Measurements from ENCODE around the gene ABHD16A. TPM values are rescaled to one million over a fixed set of nuclear protein-coding genes. Genes with fewer than 3 reads are reported as not detected.

The ABHD16A gene
- total and polyA plus RNA-seq, 10 of the 15 experiments (the other 5 are each of a cell fraction or from before 2014, with no cell fraction given) = 7.5 to 43.0 (median 32.9) TPM

DNA sequence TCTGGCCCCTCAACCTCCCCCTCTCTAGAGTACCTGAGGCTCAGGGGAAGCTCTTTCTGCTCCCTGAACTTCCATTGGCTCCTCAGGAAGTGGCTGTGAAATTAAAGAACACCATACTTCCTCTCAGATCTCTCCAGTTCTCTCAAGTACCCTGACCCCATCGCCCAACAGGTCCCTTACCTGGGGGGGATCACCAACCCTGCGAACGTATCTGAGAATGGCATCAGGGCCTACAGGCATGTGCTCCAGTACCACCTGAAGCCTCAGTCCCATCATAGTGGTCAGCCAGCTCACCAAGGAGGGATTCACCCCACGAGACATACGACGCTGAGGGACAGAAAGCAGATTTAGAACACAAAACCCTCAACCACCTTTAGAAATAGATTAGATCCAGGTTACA lies 62.5 kb downstream of the ABHD16A start:
- TF ChIP-seq, protein P1, sequence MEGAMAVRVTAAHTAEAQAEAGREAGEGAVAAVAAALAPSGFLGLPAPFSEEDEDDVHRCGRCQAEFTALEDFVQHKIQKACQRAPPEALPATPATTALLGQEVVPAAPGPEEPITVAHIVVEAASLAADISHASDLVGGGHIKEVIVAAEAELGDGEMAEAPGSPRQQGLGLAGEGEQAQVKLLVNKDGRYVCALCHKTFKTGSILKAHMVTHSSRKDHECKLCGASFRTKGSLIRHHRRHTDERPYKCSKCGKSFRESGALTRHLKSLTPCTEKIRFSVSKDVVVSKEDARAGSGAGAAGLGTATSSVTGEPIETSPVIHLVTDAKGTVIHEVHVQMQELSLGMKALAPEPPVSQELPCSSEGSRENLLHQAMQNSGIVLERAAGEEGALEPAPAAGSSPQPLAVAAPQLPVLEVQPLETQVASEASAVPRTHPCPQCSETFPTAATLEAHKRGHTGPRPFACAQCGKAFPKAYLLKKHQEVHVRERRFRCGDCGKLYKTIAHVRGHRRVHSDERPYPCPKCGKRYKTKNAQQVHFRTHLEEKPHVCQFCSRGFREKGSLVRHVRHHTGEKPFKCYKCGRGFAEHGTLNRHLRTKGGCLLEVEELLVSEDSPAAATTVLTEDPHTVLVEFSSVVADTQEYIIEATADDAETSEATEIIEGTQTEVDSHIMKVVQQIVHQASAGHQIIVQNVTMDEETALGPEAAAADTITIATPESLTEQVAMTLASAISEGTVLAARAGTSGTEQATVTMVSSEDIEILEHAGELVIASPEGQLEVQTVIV (IDR thresholded peaks at IDR 0.05; ENCODE audit: borderline replicate concordance, partially characterized antibody) = no peak
- TF ChIP-seq TCF12 (IDR thresholded peaks at IDR 0.05; ENCODE audit: low read depth, low read length) (no peak), MXI1 (IDR thresholded peaks at IDR 0.05; ENCODE audit: low read depth, low read length) (no peak), ZSCAN29 (IDR thresholded peaks at IDR 0.05) (no peak), TBL1XR1 (IDR thresholded peaks at IDR 0.05; ENCODE audit: low read depth, low read length) (no peak), ASH2L (IDR thresholded peaks at IDR 0.05; ENCODE audit: borderline replicate concordance, low read depth) (no peak), ESRRA (IDR thresholded peaks at IDR 0.05; ENCODE audit: low read length) (no peak), RCOR1 (conservative IDR thresholded peaks at IDR 0.05; ENCODE audit: low read depth, low read length) (no peak), HCFC1 (IDR thresholded peaks at IDR 0.05; ENCODE audit: low read length) (no peak), NFYB (IDR thresholded peaks at IDR 0.05; ENCODE audit: insufficient read depth, low read depth, low read length) (no peak), MTA2 (IDR thresholded peaks at IDR 0.05; ENCODE audit: low read depth) (no peak)
- TF ChIP-seq, protein P2, sequence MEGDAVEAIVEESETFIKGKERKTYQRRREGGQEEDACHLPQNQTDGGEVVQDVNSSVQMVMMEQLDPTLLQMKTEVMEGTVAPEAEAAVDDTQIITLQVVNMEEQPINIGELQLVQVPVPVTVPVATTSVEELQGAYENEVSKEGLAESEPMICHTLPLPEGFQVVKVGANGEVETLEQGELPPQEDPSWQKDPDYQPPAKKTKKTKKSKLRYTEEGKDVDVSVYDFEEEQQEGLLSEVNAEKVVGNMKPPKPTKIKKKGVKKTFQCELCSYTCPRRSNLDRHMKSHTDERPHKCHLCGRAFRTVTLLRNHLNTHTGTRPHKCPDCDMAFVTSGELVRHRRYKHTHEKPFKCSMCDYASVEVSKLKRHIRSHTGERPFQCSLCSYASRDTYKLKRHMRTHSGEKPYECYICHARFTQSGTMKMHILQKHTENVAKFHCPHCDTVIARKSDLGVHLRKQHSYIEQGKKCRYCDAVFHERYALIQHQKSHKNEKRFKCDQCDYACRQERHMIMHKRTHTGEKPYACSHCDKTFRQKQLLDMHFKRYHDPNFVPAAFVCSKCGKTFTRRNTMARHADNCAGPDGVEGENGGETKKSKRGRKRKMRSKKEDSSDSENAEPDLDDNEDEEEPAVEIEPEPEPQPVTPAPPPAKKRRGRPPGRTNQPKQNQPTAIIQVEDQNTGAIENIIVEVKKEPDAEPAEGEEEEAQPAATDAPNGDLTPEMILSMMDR (IDR thresholded peaks at IDR 0.05 in 2 of 3, conservative IDR thresholded peaks at IDR 0.05 in 1 of 3; ENCODE audit: control insufficient read depth in 2 of 3, extremely low read depth in 1 of 3, insufficient read depth in 1 of 3, low read depth in 3 of 3, low read length in 3 of 3) = no peak
- TF ChIP-seq, protein P3, sequence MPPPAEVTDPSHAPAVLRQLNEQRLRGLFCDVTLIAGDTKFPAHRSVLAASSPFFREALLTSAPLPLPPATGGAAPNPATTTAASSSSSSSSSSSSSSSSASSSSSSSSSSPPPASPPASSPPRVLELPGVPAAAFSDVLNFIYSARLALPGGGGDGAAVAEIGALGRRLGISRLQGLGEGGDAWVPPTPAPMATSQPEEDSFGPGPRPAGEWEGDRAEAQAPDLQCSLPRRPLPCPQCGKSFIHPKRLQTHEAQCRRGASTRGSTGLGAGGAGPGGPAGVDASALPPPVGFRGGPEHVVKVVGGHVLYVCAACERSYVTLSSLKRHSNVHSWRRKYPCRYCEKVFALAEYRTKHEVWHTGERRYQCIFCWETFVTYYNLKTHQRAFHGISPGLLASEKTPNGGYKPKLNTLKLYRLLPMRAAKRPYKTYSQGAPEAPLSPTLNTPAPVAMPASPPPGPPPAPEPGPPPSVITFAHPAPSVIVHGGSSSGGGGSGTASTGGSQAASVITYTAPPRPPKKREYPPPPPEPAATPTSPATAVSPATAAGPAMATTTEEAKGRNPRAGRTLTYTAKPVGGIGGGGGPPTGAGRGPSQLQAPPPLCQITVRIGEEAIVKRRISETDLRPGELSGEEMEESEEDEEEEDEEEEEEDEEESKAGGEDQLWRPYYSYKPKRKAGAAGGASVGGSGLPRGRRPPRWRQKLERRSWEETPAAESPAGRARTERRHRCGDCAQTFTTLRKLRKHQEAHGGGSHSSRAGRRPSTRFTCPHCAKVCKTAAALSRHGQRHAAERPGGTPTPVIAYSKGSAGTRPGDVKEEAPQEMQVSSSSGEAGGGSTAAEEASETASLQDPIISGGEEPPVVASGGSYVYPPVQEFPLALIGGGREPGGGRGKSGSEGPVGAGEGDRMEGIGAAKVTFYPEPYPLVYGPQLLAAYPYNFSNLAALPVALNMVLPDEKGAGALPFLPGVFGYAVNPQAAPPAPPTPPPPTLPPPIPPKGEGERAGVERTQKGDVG (CRISPR knock-in tag; IDR thresholded peaks at IDR 0.05) = no peak
- TF ChIP-seq, protein P4, sequence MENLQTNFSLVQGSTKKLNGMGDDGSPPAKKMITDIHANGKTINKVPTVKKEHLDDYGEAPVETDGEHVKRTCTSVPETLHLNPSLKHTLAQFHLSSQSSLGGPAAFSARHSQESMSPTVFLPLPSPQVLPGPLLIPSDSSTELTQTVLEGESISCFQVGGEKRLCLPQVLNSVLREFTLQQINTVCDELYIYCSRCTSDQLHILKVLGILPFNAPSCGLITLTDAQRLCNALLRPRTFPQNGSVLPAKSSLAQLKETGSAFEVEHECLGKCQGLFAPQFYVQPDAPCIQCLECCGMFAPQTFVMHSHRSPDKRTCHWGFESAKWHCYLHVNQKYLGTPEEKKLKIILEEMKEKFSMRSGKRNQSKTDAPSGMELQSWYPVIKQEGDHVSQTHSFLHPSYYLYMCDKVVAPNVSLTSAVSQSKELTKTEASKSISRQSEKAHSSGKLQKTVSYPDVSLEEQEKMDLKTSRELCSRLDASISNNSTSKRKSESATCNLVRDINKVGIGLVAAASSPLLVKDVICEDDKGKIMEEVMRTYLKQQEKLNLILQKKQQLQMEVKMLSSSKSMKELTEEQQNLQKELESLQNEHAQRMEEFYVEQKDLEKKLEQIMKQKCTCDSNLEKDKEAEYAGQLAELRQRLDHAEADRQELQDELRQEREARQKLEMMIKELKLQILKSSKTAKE (IDR thresholded peaks at IDR 0.05; ENCODE audit: low read depth, poor library complexity, severe bottlenecking) = no peak
- no peak for FAIRE-seq
- Histone ChIP-seq H3K4me1 (ENCODE audit: control insufficient read depth, insufficient read depth, low read length) (no peaks in the 10 kb centered on the region), H3K9me3 (replicated peaks; ENCODE audit: control insufficient read depth, insufficient read depth, low read length) (no peaks in the 10 kb centered on the region), H3K4me3 (no peak overlapping the region), H4K20me1 (ENCODE audit: control insufficient read depth, insufficient read depth) (no peaks in the 10 kb centered on the region), H3K79me2 (ENCODE audit: control insufficient read depth, insufficient read depth, low read length) (no peaks in the 10 kb centered on the region), H3K36me3 (ENCODE audit: control insufficient read depth in 2 of 2, insufficient read depth in 2 of 2, low read length in 1 of 2) (peaks cover 43 to 53% of the 10 kb centered on the region in 2 experiments), H2AFZ (ENCODE audit: control insufficient read depth, low read depth, low read length) (no peak overlapping the region), H3K27me3 (replicated peaks in 1 of 2; ENCODE audit: control insufficient read depth in 2 of 2, insufficient read depth in 2 of 2, low read length in 1 of 2) (no peaks in the 10 kb centered on the region), H3K4me2 (ENCODE audit: control insufficient read depth, insufficient read depth) (no peak overlapping the region), H3K27ac (ENCODE audit: control insufficient read depth, insufficient read depth) (no peak overlapping the region), H3K9ac (ENCODE audit: control insufficient read depth, insufficient read depth, low read length) (no peak overlapping the region)
- no peak for ATAC-seq
- DNase-seq (ENCODE audit: low read depth, low spot score) = no peak
- ChIA-PET CTCF (no interaction called here), SMC1A (ENCODE audit: uncharacterized antibody, unreplicated experiment) (interaction anchor here (1.0 to 1.5 kb wide), 3 partner anchors 12 to 92 kb away, joined by 3 to 4 read pairs (median 4); no protein-coding TSS in a partner anchor), RAD21 (ENCODE audit: unreplicated experiment) (no interaction called here), POLR2A (interaction anchor here (0.6 kb wide), 1 partner anchor 38 kb away, joined by 3 read pairs; no protein-coding TSS in a partner anchor)
- WGBS (ENCODE audit: insufficient coverage, insufficient replicate concordance, low lambda C conversion rate, missing lambda C conversion rate) = 98% methylated on average over 6 of the region's 6 CpGs
- in situ Hi-C loops (cut with MboI) = no loop called here
- intact Hi-C loops (cut with micrococcal nuclease; ENCODE audit: unreplicated experiment) = no loop called here
- BruUV-seq (replicated peaks) = no TSS peak
